H1 (cell line): ENCODE results near the gene PAK6. TPM values are rescaled to one million over a fixed set of nuclear protein-coding genes. Genes with fewer than 3 reads are reported as not detected.

Experiments used
- E2F6 ChIP-seq: IDR thresholded peaks from 2 replicates; pipeline ENCODE4 v1.6.1; 2012; ENCODE audit warnings: inconsistent platforms
- NANOG ChIP-seq: IDR thresholded peaks from 2 replicates; pipeline ENCODE4 v1.6.1; 2011; ENCODE audit warnings: low read length, low read depth, mild to moderate bottlenecking, inconsistent platforms; ENCODE audit not compliant: insufficient read depth, poor library complexity, severe bottlenecking
- RXRA ChIP-seq: IDR thresholded peaks from 2 replicates; pipeline ENCODE4 v1.6.1; 2011; ENCODE audit warnings: low read depth, mild to moderate bottlenecking, low read length, moderate library complexity; ENCODE audit not compliant: insufficient read depth
- SP4 ChIP-seq: IDR thresholded peaks from 2 replicates; pipeline ENCODE4 v1.6.1; 2012; ENCODE audit warnings: low read length, inconsistent platforms
- polyA plus RNA-seq, 7 experiments: library from polyadenylated mRNA; depleted of rRNA in 3 of 7; stranded (reverse) in 5 of 7; unstranded in 2 of 7; fragments of >200 nt in 5 of 7; fragments of 200-250 nt in 2 of 7; gene quantifications; 1 replicate in 5 of 7; 2 replicates in 1 of 7; 4 replicates in 1 of 7; pipeline versions ENCODE4 v1.2.1 to v1.2.3, GENCODE V29; 2011 to 2013; ENCODE audit warnings: missing spikeins in 2 of 7, mixed read lengths in 2 of 7
- total RNA-seq: library from RNA; stranded (reverse); fragmentation: NEBNext Ultra II Directional; extraction: Animal tissue kit (Norgen Biotek cat#: 25700); gene quantifications from 2 replicates; pipeline ENCODE4 v1.2.1, GENCODE V29; 2021
- TF ChIP-seq, protein P1 (sequence below), 3 experiments: IDR thresholded peaks; 1 replicate in 2 of 3; 2 replicates in 1 of 3; pipeline versions ENCODE4 v1.5.1 to v1.6.1; 2011; ENCODE audit warnings: low read length in 3 of 3, mild to moderate bottlenecking in 3 of 3, inconsistent platforms in 2 of 3, low read depth in 1 of 3, moderate library complexity in 1 of 3; ENCODE audit not compliant: insufficient read depth in 1 of 3; ENCODE audit errors: control extremely low read depth in 1 of 3

PAK6 gene
- total and polyA plus RNA-seq, 2 of the 8 experiments (the other 6 are each of a cell fraction or from before 2014, with no cell fraction given): 6.9 to 9.4 TPM

GRCh38 chr15:40300771-40301170 is 61.9 kb downstream of the PAK6 start (continued):
- TF ChIP-seq E2F6 (no peak), NANOG (no peak), SP4 (no peak), RXRA (no peak)
- TF ChIP-seq, protein P1, sequence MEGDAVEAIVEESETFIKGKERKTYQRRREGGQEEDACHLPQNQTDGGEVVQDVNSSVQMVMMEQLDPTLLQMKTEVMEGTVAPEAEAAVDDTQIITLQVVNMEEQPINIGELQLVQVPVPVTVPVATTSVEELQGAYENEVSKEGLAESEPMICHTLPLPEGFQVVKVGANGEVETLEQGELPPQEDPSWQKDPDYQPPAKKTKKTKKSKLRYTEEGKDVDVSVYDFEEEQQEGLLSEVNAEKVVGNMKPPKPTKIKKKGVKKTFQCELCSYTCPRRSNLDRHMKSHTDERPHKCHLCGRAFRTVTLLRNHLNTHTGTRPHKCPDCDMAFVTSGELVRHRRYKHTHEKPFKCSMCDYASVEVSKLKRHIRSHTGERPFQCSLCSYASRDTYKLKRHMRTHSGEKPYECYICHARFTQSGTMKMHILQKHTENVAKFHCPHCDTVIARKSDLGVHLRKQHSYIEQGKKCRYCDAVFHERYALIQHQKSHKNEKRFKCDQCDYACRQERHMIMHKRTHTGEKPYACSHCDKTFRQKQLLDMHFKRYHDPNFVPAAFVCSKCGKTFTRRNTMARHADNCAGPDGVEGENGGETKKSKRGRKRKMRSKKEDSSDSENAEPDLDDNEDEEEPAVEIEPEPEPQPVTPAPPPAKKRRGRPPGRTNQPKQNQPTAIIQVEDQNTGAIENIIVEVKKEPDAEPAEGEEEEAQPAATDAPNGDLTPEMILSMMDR (IDR thresholded peaks at IDR 0.05; ENCODE audit: control extremely low read depth in 1 of 3, insufficient read depth in 1 of 3, low read depth in 1 of 3, low read length in 3 of 3): no peak
